HEK293 (cell line): ENCODE data around the gene TSPAN9.

Experiments
- CTCF ChIA-PET: fragments of 350-600 bp; formaldehyde crosslinking; extraction: SDS; loops from one replicate; lab custom pipeline; 2021; ENCODE audit warnings: antibody characterized with exemption; lab: Yijun Ruan, JAX
- POLR2A ChIA-PET: fragments of 300-600 bp; formaldehyde crosslinking; extraction: SDS; loops from one replicate; lab custom pipeline; 2020; ENCODE audit warnings: antibody characterized with exemption, inconsistent platforms; lab: Yijun Ruan, JAX
- H3K27ac ChIP-seq: fragments of 200-500 bp; sonication (Bioruptor generic); 2 replicates; pipeline ENCODE4 v1.5.1; 2014; ENCODE audit warnings: low read depth, low read length, control low read depth, inconsistent platforms; ENCODE audit errors: extremely low read depth
- H3K36me3 ChIP-seq, 2 experiments: fragments of 200-500 bp in 1 of 2; sonication (Bioruptor generic) in 1 of 2; 1 replicate in 1 of 2; 2 replicates in 1 of 2; pipeline ENCODE4 v1.5.1; 2014 to 2017; ENCODE audit warnings: inconsistent platforms in 2 of 2, low read length in 2 of 2; ENCODE audit not compliant: control insufficient read depth in 2 of 2, insufficient read depth in 1 of 2
- H3K4me1 ChIP-seq: fragments of 200-500 bp; sonication (Bioruptor generic); 2 replicates; pipeline ENCODE4 v1.5.1; 2014; ENCODE audit warnings: mild to moderate bottlenecking, low read length, inconsistent platforms; ENCODE audit not compliant: control insufficient read depth, insufficient read depth
- H3K4me3 ChIP-seq: 2 replicates; pipeline ENCODE4 v1.5.1; 2011; ENCODE audit warnings: low read depth, mild to moderate bottlenecking, control low read depth, low read length, moderate library complexity
- H3K9me3 ChIP-seq: fragments of 200-500 bp; sonication (Bioruptor generic); 2 replicates; pipeline ENCODE4 v1.5.1; 2014; ENCODE audit warnings: low read depth, low read length, inconsistent platforms; ENCODE audit not compliant: control insufficient read depth, insufficient read depth
- CTCF ChIP-seq: fragments of 450-650 bp; formaldehyde crosslinking; IDR thresholded peaks from 2 replicates; pipeline ENCODE4 v1.5.1; 2016; ENCODE audit warnings: missing biosample characterization, missing genetic modification characterization
- EGR2 ChIP-seq: fragments of 450-650 bp; formaldehyde crosslinking; IDR thresholded peaks from 2 replicates; pipeline ENCODE4 v1.5.1; 2016; ENCODE audit warnings: low read depth, missing biosample characterization, missing genetic modification characterization
- KLF16 ChIP-seq: fragments of 450-650 bp; formaldehyde crosslinking; IDR thresholded peaks from 2 replicates; pipeline ENCODE4 v1.5.1; 2017; ENCODE audit warnings: missing biosample characterization, missing genetic modification characterization
- MEIS1 ChIP-seq: sonication (generic); formaldehyde crosslinking; IDR thresholded peaks from 2 replicates; pipeline ENCODE4 v1.8.1; 2022; ENCODE audit warnings: missing genetic modification reagents, mild to moderate bottlenecking, borderline replicate concordance
- SETDB1 ChIP-seq: IDR thresholded peaks from one replicate; pipeline ENCODE4 v1.6.1; 2017; ENCODE audit warnings: mild to moderate bottlenecking, low read length, moderate library complexity, mixed read lengths; ENCODE audit not compliant: insufficient read length
- TRIM28 ChIP-seq: IDR thresholded peaks from 2 replicates; pipeline ENCODE4 v1.6.1; 2011; ENCODE audit warnings: low read length, control low read depth, borderline replicate concordance
- WT1 ChIP-seq: fragments of 450-650 bp; formaldehyde crosslinking; IDR thresholded peaks from 2 replicates; pipeline ENCODE4 v1.5.1; 2016; ENCODE audit warnings: missing biosample characterization, missing genetic modification characterization
- ZBTB26 ChIP-seq: fragments of 450-650 bp; formaldehyde crosslinking; optimal IDR thresholded peaks from 2 replicates; pipeline ENCODE3; 2016; ENCODE audit warnings: missing biosample characterization, mild to moderate bottlenecking, missing genetic modification characterization
- ZBTB44 ChIP-seq: fragments of 450-650 bp; IDR thresholded peaks from 2 replicates; pipeline ENCODE4 v1.5.1; 2018; ENCODE audit warnings: missing biosample characterization, mild to moderate bottlenecking, missing genetic modification characterization
- ZEB2 ChIP-seq: fragments of 450-650 bp; formaldehyde crosslinking; IDR thresholded peaks from 2 replicates; pipeline ENCODE4 v1.5.1; 2016; ENCODE audit warnings: missing biosample characterization, missing genetic modification characterization
- ZFHX2 ChIP-seq: fragments of 450-650 bp; formaldehyde crosslinking; conservative IDR thresholded peaks from 2 replicates; pipeline ENCODE4 v1.5.1; 2016; ENCODE audit warnings: missing biosample characterization, missing genetic modification characterization
- ZIC2 ChIP-seq: fragments of 450-650 bp; formaldehyde crosslinking; IDR thresholded peaks from 2 replicates; pipeline ENCODE4 v1.5.1; 2016; ENCODE audit warnings: missing biosample characterization, missing genetic modification characterization
- ZNF138 ChIP-seq: fragments of 450-650 bp; formaldehyde crosslinking; IDR thresholded peaks from 2 replicates; pipeline ENCODE4 v1.5.1; 2016; ENCODE audit warnings: missing biosample characterization, missing genetic modification characterization, borderline replicate concordance
- ZNF169 ChIP-seq: fragments of 450-650 bp; formaldehyde crosslinking; IDR thresholded peaks from 2 replicates; pipeline ENCODE4 v1.5.1; 2016; ENCODE audit warnings: missing biosample characterization, missing genetic modification characterization
- ZNF202 ChIP-seq: fragments of 450-650 bp; formaldehyde crosslinking; IDR thresholded peaks from 2 replicates; pipeline ENCODE4 v1.5.1; 2016; ENCODE audit warnings: missing biosample characterization, missing genetic modification characterization, borderline replicate concordance
- ZNF416 ChIP-seq: fragments of 450-650 bp; formaldehyde crosslinking; IDR thresholded peaks from 2 replicates; pipeline ENCODE4 v1.5.1; 2016; ENCODE audit warnings: missing biosample characterization, missing genetic modification characterization
- ZNF426 ChIP-seq: fragments of 450-650 bp; formaldehyde crosslinking; IDR thresholded peaks from 2 replicates; pipeline ENCODE4 v1.5.1; 2017; ENCODE audit warnings: missing biosample characterization, missing genetic modification characterization, mild to moderate bottlenecking, inconsistent platforms, moderate library complexity
- ZNF670 ChIP-seq: fragments of 450-650 bp; formaldehyde crosslinking; IDR thresholded peaks from 2 replicates; pipeline ENCODE4 v1.5.1; 2016; ENCODE audit warnings: missing biosample characterization, missing genetic modification characterization, low read depth
- TF ChIP-seq, protein P1 (sequence below): fragments of 450-650 bp; formaldehyde crosslinking; IDR thresholded peaks from 2 replicates; pipeline ENCODE4 v1.5.1; 2016; ENCODE audit warnings: missing biosample characterization, missing genetic modification characterization
- TF ChIP-seq, protein P2 (sequence below): fragments of 450-650 bp; formaldehyde crosslinking; IDR thresholded peaks from 2 replicates; pipeline ENCODE4 v1.5.1; 2016; ENCODE audit warnings: missing biosample characterization, missing genetic modification characterization, low read depth
- TF ChIP-seq, protein P3 (sequence below): fragments of 450-650 bp; IDR thresholded peaks from 2 replicates; pipeline ENCODE4 v1.5.1; 2018; ENCODE audit warnings: missing biosample characterization, missing genetic modification characterization

Gene TSPAN9

GRCh38 chr12:3265406-3265805 is 188.2 kb downstream of the TSPAN9 start:
- Histone ChIP-seq H3K9me3 (no peaks in the 10 kb centered on the region), H3K27ac (no peak overlapping the region), H3K4me3 (no peak overlapping the region), H3K4me1 (no peaks in the 10 kb centered on the region), H3K36me3 (no peaks in the 10 kb centered on the region)
- TF ChIP-seq, protein P1, sequence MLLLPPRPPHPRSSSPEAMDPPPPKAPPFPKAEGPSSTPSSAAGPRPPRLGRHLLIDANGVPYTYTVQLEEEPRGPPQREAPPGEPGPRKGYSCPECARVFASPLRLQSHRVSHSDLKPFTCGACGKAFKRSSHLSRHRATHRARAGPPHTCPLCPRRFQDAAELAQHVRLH (tag by site-specific recombination): no peak
- TF ChIP-seq ZNF670 (tag by site-specific recombination): no peak
- no peak for TF ChIP-seq ZEB2 (tag by site-specific recombination)
- TF ChIP-seq, protein P2, sequence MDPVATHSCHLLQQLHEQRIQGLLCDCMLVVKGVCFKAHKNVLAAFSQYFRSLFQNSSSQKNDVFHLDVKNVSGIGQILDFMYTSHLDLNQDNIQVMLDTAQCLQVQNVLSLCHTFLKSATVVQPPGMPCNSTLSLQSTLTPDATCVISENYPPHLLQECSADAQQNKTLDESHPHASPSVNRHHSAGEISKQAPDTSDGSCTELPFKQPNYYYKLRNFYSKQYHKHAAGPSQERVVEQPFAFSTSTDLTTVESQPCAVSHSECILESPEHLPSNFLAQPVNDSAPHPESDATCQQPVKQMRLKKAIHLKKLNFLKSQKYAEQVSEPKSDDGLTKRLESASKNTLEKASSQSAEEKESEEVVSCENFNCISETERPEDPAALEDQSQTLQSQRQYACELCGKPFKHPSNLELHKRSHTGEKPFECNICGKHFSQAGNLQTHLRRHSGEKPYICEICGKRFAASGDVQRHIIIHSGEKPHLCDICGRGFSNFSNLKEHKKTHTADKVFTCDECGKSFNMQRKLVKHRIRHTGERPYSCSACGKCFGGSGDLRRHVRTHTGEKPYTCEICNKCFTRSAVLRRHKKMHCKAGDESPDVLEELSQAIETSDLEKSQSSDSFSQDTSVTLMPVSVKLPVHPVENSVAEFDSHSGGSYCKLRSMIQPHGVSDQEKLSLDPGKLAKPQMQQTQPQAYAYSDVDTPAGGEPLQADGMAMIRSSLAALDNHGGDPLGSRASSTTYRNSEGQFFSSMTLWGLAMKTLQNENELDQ (tag by site-specific recombination): no peak
- TF ChIP-seq, protein P3, sequence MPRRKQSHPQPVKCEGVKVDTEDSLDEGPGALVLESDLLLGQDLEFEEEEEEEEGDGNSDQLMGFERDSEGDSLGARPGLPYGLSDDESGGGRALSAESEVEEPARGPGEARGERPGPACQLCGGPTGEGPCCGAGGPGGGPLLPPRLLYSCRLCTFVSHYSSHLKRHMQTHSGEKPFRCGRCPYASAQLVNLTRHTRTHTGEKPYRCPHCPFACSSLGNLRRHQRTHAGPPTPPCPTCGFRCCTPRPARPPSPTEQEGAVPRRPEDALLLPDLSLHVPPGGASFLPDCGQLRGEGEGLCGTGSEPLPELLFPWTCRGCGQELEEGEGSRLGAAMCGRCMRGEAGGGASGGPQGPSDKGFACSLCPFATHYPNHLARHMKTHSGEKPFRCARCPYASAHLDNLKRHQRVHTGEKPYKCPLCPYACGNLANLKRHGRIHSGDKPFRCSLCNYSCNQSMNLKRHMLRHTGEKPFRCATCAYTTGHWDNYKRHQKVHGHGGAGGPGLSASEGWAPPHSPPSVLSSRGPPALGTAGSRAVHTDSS (tag by site-specific recombination): no peak
- TF ChIP-seq ZNF138 (tag by site-specific recombination): no peak
- no peak for TF ChIP-seq CTCF (tag by site-specific recombination)
- no peak for TF ChIP-seq SETDB1
- TF ChIP-seq ZNF169 (tag by site-specific recombination): no peak
- no peak for TF ChIP-seq MEIS1 (CRISPR knock-in tag)
- no peak for TF ChIP-seq ZBTB44 (tag by site-specific recombination)
- no peak for TF ChIP-seq ZBTB26 (tag by site-specific recombination)
- no peak for TF ChIP-seq KLF16
- ChIA-PET POLR2A (interaction anchor here (0.6 kb wide), 1 partner anchor 43 kb away, joined by 4 read pairs; no protein-coding TSS in a partner anchor), CTCF (interaction anchor here (0.6 to 1.6 kb wide), 5 partner anchors 10 to 192 kb away, joined by 3 to 11 read pairs (median 4); no protein-coding TSS in a partner anchor)

DNA sequence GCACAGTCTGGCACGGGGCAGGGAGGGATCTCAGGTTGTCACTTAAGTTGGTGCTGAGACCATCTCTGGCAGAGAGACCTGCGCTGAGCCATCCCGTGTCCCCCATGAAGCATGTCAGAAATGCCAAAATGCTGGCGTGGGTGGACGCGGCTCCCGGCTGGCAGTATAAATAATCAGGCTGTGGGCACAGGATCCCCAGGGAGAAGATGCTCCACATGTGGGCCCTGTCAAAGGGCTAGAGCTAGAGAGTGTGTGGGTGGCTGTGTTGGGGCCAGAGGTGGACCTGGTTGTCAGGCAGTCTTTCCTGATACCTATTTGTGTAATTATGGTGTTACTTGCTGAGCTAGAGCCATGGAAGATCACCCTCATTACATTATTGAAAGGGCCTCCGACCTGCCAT is 189.5 kb downstream of the TSPAN9 start:
- Histone ChIP-seq H3K36me3 (no peaks in the 10 kb centered on the region), H3K27ac (no peak overlapping the region), H3K4me3 (no peak overlapping the region), H3K9me3 (no peaks in the 10 kb centered on the region), H3K4me1 (no peaks in the 10 kb centered on the region)
- ChIA-PET CTCF (interaction anchor here (0.5 to 1.2 kb wide), 5 partner anchors 9 to 1683 kb away, joined by 3 to 7 read pairs (median 3); no protein-coding TSS in a partner anchor), POLR2A (no interaction called here)
- TF ChIP-seq TRIM28: no peak
- TF ChIP-seq ZFHX2 (tag by site-specific recombination): peak; percentile 83
- 0 out of 2 replicates have a peak, but pooled peaks have one; percentile 23 for TF ChIP-seq ZIC2 (tag by site-specific recombination)
- no peak for TF ChIP-seq WT1
- TF ChIP-seq ZNF416: no peak
- no peak for TF ChIP-seq ZNF426 (tag by site-specific recombination)
- no peak for TF ChIP-seq ZNF202 (tag by site-specific recombination)
- peak; percentile 86 for TF ChIP-seq EGR2 (tag by site-specific recombination)
